Measurements from ENCODE around the gene GRIK4. TPM values are rescaled to one million over a fixed set of nuclear protein-coding genes. Genes with fewer than 3 reads are reported as not detected.

Gene GRIK4
- total and polyA plus RNA-seq, 2 donors from 2014 or later, result 0.25 TPM; not detected in 1

DNA sequence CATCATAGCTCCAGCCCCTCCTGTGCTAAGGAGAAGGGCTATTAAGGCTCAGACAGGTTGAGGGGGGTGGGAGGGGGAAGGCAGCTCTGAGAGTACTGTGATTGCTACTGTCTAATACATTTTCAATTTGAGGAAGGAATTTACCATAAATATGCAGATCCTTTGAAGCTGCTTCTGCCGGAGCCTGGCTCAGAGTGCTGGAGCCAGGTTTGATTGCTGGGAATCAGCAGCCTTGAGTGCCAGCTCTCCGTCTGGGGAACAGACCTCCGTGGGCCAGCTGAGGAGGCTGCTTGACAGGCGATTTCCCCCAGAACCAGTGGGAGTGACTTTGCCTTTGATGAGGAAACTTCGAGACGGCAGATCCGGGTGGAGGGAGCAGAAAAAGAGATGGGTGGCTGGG is 370.6 kb downstream of the GRIK4 start:
- TF ChIP-seq, protein P1, sequence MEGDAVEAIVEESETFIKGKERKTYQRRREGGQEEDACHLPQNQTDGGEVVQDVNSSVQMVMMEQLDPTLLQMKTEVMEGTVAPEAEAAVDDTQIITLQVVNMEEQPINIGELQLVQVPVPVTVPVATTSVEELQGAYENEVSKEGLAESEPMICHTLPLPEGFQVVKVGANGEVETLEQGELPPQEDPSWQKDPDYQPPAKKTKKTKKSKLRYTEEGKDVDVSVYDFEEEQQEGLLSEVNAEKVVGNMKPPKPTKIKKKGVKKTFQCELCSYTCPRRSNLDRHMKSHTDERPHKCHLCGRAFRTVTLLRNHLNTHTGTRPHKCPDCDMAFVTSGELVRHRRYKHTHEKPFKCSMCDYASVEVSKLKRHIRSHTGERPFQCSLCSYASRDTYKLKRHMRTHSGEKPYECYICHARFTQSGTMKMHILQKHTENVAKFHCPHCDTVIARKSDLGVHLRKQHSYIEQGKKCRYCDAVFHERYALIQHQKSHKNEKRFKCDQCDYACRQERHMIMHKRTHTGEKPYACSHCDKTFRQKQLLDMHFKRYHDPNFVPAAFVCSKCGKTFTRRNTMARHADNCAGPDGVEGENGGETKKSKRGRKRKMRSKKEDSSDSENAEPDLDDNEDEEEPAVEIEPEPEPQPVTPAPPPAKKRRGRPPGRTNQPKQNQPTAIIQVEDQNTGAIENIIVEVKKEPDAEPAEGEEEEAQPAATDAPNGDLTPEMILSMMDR (IDR thresholded peaks at IDR 0.05; ENCODE audit: borderline replicate concordance, extremely low read depth, insufficient read depth), result no peak
- Histone ChIP-seq H3K36me3 (ENCODE audit: control insufficient read depth in 2 of 3, insufficient read depth in 3 of 3, low read length in 3 of 3) (no peaks in the 10 kb centered on the region), H3K4me3 (ENCODE audit: low read length in 3 of 3) (no peak overlapping the region), H3K27ac (ENCODE audit: low read depth in 2 of 2, low read length in 2 of 2) (no peak overlapping the region), H3K9me3 (ENCODE audit: control insufficient read depth in 2 of 3, insufficient read depth in 1 of 3, low read length in 3 of 3) (peaks cover 0 to 5% (median 0%) of the 10 kb centered on the region in 3 donors), H3K4me1 (ENCODE audit: control insufficient read depth in 2 of 3, insufficient read depth in 2 of 3, low read depth in 1 of 3, low read length in 3 of 3) (peaks cover 0 to 5% (median 2%) of the 10 kb centered on the region in 3 donors), H3K9ac (ENCODE audit: low read length in 3 of 3) (no peak overlapping the region), H3K27me3 (ENCODE audit: control insufficient read depth, insufficient read depth, low read length) (no peaks in the 10 kb centered on the region)
- DNase-seq (no peak), FAIRE-seq (no peak)
- intact Hi-C loops (cut with DNase I), result no loop called here

DNA sequence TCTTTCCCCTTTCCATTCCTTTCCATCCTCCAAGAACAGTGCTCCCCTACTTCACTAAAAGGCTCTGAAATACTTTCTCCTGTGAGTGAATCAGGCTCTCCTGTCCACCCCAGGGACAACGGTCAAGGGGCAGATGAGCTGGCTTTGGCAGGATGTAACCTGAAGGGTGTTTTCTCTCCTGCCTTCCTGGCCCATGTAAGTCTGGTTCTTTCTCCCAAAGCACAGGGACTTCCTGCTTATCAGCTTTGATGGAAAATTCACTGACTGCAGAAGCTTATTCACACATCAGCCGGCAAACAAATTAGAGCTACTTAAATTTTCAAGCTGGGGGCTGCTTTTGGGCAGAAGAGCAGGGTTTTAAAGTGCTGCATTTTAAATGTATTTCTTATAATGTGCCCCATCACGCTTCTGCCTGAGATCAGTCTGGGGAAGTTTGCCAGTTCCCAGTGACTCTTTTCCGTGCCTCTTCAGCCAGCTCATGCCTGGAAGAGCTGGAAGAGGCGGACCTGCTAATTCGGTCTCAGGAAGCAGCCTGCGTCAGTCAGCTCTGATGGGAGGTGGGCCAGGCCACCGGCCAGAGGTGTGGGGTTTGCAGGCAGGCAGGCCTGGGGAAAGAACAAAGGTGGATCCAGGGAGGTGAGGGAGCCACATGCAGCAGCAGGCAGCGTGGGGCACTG is 372.0 kb downstream of the GRIK4 start:
- intact Hi-C loops (cut with DNase I), result no loop called here
- H3K9ac ChIP-seq (ENCODE audit: low read length in 3 of 3), result no peak overlapping the region
- TF ChIP-seq, protein P1 (IDR thresholded peaks at IDR 0.05; ENCODE audit: borderline replicate concordance, extremely low read depth, insufficient read depth), result no peak
- H3K9me3 ChIP-seq (ENCODE audit: control insufficient read depth in 2 of 3, insufficient read depth in 1 of 3, low read length in 3 of 3), result peaks cover 0 to 5% (median 0%) of the 10 kb centered on the region in 3 donors
- H3K4me3 ChIP-seq (ENCODE audit: low read length in 3 of 3), result no peak overlapping the region
- H3K27ac ChIP-seq (ENCODE audit: low read depth in 2 of 2, low read length in 2 of 2), result no peak overlapping the region
- DNase-seq (peak in 1 of 5 donors; percentile 81), FAIRE-seq (no peak)
- no peaks in the 10 kb centered on the region for H3K36me3 ChIP-seq (ENCODE audit: control insufficient read depth in 2 of 3, insufficient read depth in 3 of 3, low read length in 3 of 3)
- H3K4me1 ChIP-seq (ENCODE audit: control insufficient read depth in 2 of 3, insufficient read depth in 2 of 3, low read depth in 1 of 3, low read length in 3 of 3), result peaks cover 0 to 5% (median 2%) of the 10 kb centered on the region in 3 donors
- H3K27me3 ChIP-seq (ENCODE audit: control insufficient read depth, insufficient read depth, low read length), result no peaks in the 10 kb centered on the region

DNA sequence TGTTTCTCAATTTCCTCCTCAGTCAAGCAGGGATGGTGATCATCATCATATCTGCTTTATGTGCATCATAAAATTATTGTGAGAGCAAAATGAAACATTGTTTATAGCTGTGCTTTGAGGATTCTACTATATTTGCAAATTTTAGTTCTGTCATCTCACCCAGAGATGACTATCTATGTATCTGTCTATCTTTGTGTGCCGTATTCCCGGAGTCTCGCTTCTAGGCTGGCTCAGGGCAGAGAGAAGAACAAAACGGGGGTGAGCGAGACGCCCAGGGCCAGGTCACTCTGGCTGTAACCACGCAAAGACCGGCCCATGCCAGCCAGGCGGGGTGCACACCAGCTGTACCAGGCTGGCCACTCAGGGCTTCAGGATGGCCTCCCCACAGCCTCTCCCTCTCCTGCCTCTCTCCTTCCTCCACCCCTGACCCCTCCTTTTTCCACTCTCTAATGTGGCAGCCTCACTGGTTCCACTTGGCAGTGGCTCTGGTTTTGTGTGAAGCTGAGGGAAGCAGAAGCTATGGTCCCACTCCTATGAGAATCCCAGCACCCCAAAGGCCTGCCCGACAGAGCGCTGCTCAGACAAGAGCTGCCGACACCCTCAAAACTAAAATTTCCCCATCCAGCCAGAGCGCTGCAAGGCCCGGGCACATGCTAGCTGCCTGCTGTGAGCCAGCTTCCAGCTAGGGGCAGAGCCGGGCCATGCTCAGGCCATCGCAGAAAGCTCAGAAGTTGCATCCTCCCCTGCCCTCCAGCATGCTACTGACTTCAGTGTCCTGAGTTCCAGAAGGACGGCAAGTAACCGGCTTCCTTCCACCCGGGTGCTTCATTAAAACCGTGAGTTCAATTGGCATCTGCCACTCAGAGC is 372.8 kb downstream of the GRIK4 start:
- TF ChIP-seq, protein P1 (IDR thresholded peaks at IDR 0.05; ENCODE audit: borderline replicate concordance, extremely low read depth, insufficient read depth), result no peak
- no peak overlapping the region for H3K9ac ChIP-seq (ENCODE audit: low read length in 3 of 3)
- no peaks in the 10 kb centered on the region for H3K36me3 ChIP-seq (ENCODE audit: control insufficient read depth in 2 of 3, insufficient read depth in 3 of 3, low read length in 3 of 3)
- FAIRE-seq (no peak), DNase-seq (no peak)
- no peak overlapping the region for H3K27ac ChIP-seq (ENCODE audit: low read depth in 2 of 2, low read length in 2 of 2)
- H3K9me3 ChIP-seq (ENCODE audit: control insufficient read depth in 2 of 3, insufficient read depth in 1 of 3, low read length in 3 of 3), result peaks cover 0 to 5% (median 0%) of the 10 kb centered on the region in 3 donors
- H3K4me1 ChIP-seq (ENCODE audit: control insufficient read depth in 2 of 3, insufficient read depth in 2 of 3, low read depth in 1 of 3, low read length in 3 of 3), result peaks cover 0 to 5% (median 2%) of the 10 kb centered on the region in 3 donors
- no peaks in the 10 kb centered on the region for H3K27me3 ChIP-seq (ENCODE audit: control insufficient read depth, insufficient read depth, low read length)
- no peak overlapping the region for H3K4me3 ChIP-seq (ENCODE audit: low read length in 3 of 3)
- intact Hi-C loops (cut with DNase I), result no loop called here

Measured in kidney (tissue), 14 donors.